ENCODE measurements around the gene FHAD1.

- TF ChIP-seq CTCF (conservative IDR thresholded peaks at IDR 0.05 in 1 of 2, IDR thresholded peaks at IDR 0.05 in 1 of 2; ENCODE audit: extremely low read depth in 1 of 2, insufficient read depth in 1 of 2, low read depth in 1 of 2, low read length in 2 of 2) (no peak), EZH2 (IDR thresholded peaks at IDR 0.05; ENCODE audit: borderline replicate concordance, low read length) (no peak)
Observed at GRCh38 chr1:15380601-15381508, 133.8 kb downstream of the FHAD1 start.

All from mammary epithelial cell (primary cell).